HG03469 (cell line): ENCODE data around the gene EIPR1.

Source experiments
- ATAC-seq: cut with Tn5 transposase; IDR thresholded peaks from one replicate; pipeline ENCODE4 v1.9.1; 2021; ENCODE audit warnings: mild to moderate bottlenecking, moderate library complexity, moderate number of reproducible peaks; ENCODE audit not compliant: unreplicated experiment

The EIPR1 gene

DNA sequence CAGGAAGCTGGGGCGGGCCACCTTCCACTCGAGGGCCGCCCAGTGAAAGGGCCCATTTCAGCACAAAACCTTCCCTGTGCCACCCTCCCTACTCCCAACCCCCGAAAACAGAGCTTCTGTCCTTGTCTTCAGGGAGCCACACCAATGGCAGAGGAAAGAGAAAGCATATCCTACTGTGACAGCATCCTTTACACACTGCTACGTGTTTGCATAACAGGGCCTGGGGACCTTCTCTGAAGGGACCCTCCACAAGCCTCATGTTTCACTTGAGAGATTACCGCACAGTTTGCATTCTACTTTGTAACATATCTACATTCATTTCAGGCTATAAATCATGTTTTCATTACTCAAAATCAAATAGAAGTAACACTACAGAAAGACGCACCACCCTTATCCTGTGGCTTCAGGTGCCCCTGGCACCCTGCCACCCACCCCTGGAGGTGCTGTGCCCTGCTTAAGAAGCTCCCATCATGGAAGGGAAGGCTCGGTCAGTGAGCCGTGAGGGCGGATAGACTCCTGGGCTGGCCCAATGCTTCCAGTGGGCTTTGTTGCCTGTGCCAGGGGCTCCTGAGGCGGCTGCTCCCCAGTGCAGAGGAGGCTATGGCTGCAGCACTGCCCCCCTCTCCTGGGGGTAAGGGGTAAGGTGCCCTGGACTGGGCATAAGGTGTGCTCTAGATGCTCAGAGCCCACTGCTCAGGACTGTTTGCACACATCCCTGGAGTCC, 52.0 kb downstream of the EIPR1 start:
- ATAC-seq = no peak

DNA sequence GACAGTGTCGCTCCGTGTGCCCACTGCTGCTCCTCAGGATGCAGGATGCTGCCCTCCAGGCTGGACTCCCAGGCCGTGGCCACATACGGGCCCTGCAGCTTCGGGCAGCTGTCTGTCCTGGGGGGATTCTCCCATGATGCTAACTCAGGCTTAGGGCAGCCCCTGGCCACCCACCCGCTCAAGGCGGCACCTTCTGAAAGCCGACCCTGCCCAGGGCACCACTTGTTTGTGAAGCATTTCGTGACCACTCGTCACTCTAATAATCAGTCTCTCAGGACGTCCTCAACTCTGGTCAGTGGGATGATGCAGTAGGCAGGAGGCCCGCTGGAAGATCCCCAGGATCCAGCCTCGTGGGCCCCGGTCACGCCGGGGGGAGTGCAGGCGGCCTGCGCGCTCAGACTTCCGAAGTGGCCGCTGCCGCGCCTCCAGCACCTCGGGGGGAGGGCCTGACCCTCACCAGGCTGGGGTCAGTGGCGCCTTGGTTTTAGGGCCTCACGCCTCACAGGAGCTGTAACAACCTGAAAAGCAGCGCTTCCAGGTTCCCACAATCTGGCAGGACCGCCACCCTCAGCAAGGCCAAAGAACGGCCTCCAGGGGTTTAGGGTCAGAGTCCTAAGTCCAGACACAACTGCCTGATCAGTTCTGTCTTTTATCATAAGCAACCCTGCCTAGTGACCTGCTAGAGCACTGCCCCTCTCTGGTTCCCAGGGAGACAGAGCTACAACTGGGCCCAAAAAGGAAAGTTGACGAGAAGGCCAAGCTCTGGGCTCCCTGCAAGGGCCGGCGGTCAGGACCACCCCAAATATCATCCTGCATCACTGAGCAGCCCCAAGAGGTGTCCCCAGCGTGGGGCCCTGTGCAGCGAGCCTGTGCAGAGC, 53.0 kb downstream of the EIPR1 start:
- ATAC-seq = no peak

DNA sequence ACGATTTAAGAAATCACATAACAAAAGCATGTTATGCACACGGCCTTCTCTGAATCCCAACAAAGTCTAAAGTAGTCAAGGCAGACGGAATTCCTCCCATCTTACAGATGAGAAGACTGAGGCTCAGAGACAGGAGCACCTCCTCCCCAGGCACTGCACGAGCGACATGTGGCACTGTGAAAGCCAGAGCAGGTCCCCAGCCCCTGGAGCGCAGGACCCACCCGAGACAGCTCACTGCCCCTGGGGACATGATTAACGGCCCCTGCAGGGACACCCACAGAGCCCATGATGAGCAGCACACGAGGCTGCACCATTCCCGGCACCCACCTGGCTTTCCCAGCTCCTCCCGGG, 53.6 kb downstream of the EIPR1 start:
- no peak for ATAC-seq

- ATAC-seq = no peak
These were observed 54.1 kb downstream of the EIPR1 start for GRCh38 chr2:3323360-3324035.

DNA sequence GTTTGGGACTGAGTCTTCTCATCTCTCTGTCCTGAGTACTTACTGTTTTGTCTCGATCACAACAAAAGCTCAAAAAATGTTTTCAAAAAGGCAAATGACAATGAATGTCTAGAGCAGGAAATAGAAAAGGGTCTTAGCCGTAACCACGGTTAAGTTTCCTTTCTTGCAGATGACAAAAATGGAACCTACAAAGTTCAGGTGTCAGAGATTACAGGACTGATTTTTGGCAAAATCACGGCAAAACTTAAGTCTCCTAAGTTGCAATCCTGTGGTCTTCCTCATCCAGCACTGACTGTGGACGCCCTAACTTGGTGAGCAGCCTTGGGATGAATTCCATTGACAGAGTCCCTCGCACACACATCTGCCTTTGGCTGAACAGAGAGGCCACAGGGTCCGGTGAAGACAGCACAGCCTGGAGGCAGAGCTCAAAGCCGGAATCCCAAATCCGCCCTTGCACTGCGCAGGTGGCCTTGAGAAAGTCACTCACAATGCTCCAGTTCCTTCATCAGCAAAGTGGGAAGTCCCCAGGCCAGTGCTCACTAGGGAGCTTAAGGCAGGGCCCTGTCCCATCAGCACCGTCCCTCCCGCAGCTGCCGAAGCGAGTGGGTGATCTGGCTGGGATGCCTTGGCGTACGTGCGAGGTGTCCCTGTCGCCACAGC, 55.2 kb downstream of the EIPR1 start:
- ATAC-seq = no peak

GRCh38 chr2:3321825-3322224, 55.8 kb downstream of the EIPR1 start:
- ATAC-seq = no peak

GRCh38 chr2:3320910-3321605, 56.6 kb downstream of the EIPR1 start:
- no peak for ATAC-seq

DNA sequence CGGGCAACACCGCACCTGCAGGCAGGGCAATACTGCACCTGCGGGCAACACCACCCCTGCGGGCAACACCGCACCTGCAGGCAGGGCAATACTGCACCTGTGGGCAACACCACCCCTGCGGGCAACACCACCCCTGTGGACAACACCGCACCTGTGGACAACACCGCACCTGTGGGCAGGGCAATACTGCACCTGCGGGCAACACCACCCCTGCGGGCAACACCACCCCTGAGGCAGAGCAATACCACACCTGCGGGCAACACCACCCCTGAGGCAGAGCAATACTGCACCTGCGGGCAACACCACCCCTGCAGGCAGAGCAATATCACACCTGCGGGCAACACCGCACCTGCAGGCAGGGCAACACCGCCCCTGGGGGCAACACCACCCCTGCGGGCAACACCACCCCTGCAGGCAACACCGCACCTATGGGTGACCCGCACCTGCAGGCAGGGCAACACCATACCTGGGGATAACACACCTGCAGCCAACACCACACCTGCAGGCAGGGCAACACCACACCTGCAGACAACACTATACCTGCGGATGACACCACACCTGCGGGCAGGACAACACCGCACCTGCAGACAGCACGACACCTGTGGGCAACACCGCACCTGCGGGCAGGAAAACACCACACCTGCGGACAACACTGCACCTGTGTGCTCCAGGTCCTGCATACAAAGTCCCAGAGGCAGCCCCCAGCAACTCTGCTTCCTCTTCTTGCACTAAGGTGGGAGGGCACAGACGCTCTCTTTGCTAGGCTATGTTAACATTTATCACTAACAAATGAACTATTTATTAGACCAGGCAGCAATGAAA, 57.7 kb downstream of the EIPR1 start:
- no peak for ATAC-seq

- no peak for ATAC-seq
These were observed 58.5 kb downstream of the EIPR1 start for GRCh38 chr2:3319134-3319533.

DNA sequence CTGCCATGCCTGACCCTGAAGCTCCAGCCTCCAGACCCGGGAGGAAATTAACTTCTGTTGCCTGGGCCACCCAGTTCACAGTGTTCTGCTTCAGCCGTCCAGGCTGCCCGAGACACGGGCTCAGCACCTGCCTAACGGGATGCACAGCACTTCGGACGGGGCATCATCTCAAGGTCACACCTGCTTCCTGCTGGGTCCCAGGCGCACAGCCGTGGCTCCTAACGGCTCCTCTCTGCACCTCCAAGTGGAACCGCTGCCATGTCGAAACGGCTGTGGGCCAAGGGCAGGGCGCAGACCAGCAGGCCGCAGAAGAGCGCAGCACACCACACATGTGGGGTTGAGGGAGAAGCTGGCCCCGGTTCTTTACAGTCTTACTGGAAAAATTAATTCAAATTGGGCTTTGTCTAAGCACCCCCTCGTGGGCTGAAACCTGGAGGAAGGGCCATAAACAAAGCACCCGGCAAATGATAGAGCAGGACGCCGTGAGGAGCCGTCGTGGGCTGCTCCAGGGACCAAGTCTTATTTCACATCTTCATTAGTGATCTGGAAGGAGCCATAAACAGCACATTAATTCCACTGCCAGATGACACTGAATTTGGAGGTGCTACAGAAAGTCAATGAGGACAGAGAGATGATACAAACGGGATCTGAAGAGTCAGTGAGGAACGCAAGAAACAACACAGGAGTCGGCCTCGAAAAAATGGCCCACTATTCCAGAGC, 59.6 kb downstream of the EIPR1 start:
- ATAC-seq = no peak

DNA sequence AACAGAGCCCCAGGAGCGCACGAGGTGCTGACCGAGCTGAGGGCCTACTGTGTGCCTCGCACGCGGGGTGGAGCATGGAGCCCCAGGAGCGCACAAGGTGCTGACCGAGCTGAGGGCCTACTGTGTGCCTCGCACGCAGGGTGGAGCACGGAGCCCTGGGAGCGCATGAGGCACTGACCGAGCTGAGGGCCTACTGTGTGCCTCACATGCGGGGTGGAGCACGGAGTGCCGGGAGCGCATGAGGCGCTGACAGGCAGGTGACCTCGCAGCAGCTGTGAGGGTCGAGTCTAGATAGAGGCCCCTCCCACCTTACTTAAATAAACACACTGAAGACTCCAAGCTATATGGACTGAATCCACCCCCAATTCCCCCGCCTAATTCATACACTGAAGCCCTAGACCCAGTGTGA, 60.3 kb downstream of the EIPR1 start:
- ATAC-seq = no peak

- ATAC-seq = no peak
These were observed 61.0 kb downstream of the EIPR1 start for GRCh38 chr2:3316456-3317276.

DNA sequence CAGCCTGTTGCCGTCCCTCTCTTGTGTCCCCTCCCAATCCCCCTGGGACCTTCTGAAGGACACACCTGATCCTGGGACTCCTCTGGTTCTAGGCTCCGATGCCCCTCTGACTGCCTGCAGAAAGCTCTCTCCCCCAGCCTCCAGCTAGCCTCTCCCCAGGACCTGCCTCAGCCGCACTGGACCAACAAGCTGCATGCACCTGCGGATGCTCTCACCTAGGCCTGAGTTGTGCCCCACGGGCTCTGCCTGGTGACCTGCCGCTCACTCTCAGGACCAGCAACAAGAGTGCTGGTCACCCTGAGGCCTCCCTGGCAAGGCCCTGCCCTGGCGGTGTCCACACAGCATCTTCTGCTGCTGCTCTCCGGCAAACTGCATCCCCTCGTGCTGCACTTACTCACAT, 63.0 kb downstream of the EIPR1 start:
- no peak for ATAC-seq

DNA sequence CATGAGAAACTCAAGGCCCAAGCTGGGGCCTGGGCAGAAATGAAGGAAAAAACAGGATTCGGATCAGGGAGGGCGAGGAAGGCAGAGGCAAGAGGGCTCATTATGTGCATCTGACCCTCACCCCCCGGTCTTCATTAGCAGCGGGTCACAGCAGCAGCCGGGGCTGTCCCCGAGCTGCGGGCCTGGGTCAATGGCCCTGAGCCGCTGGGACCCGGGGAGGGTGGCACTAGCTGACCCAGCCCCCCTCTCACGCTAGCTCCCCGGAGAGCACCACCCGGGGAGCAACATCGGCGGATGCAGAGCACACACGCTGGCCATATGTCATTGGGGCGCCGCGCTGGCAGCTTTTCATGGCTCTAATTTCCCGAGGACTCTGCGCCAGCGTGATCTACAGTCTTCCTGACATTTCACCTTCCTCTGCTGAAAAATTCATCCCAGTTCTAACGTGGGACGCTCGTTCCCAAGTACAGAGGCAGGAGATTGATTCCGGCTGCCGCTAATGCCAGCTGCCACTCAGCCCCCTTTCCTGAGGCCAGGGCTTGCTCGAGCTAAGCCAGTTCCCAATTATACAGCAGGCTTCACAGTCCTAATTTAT, 63.7 kb downstream of the EIPR1 start:
- no peak for ATAC-seq

GRCh38 chr2:3312576-3313345, 64.9 kb downstream of the EIPR1 start:
- no peak for ATAC-seq

DNA sequence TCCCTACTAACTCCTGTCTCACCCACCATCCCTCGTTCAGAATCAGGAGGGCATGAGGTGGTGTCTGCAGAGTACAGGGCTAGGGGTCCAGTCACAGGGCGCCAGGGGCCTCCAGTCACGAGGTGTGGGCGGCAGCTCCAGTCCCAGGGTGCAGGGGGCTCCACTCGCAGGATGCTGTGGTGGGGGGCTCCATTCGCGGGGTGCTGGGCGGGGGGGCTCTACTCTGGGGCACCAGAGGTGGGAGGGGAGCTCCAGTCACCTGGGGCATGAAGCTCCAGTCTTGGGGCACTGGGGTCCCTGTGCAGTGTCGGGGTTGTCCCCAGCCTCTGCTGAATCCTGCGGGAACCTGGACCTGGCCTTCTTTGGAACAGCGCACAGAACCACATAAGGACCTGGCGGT, 66.0 kb downstream of the EIPR1 start:
- ATAC-seq = no peak
